AG04449 (cell line): ENCODE measurements around the gene NAB2.

Experiments used
- CTCF ChIA-PET: fragments of 350-600 bp; formaldehyde crosslinking; extraction: SDS; loops from one replicate; lab custom pipeline; 2021; ENCODE audit warnings: antibody characterized with exemption; lab: Yijun Ruan, JAX
- POLR2A ChIA-PET: fragments of 400-600, 350-600 bp; formaldehyde crosslinking; extraction: SDS; loops from one replicate; lab custom pipeline; 2020; ENCODE audit warnings: antibody characterized with exemption, inconsistent platforms; lab: Yijun Ruan, JAX
- DNase-seq: peaks from one replicate; pipeline ENCODE4 v3.0.0-alpha.2; 2010; ENCODE audit warnings: low read depth, low spot score
- H3K4me3 ChIP-seq: 2 replicates; pipeline ENCODE4 v1.5.1; 2011; ENCODE audit warnings: low read depth, mild to moderate bottlenecking, control low read depth, low read length
- CTCF ChIP-seq: IDR thresholded peaks from one replicate; pipeline ENCODE4 v1.5.1; 2011; ENCODE audit warnings: mild to moderate bottlenecking, moderate library complexity, low read length, control low read depth, inconsistent platforms; ENCODE audit not compliant: insufficient read depth; ENCODE audit errors: missing control alignments

NAB2 gene

GRCh38 chr12:57098546-57098945 is 9.6 kb downstream of the NAB2 start:
- H3K4me3 ChIP-seq, result no peak overlapping the region
- ChIA-PET CTCF (interaction anchor here (0.9 to 16.5 kb wide), 5 partner anchors 8 to 29 kb away, joined by 3 to 218 read pairs (median 6); partner anchors contain the start of gene STAT6), POLR2A (interaction anchor here (0.8 to 4.7 kb wide), 6 partner anchors 9 to 29 kb away, joined by 3 to 64 read pairs (median 4); partner anchors contain the start of genes NEMP1 and STAT6)
- TF ChIP-seq CTCF, result no peak
- no peak for DNase-seq

GRCh38 chr12:57099047-57099714 is 10.3 kb downstream of the NAB2 start:
- CTCF ChIA-PET, result interaction anchor here (0.9 to 16.5 kb wide), 4 partner anchors 8 to 30 kb away, joined by 3 to 218 read pairs (median 4); partner anchors contain the start of gene STAT6
- DNase-seq, result no peak
- TF ChIP-seq CTCF, result no peak
- no peak overlapping the region for H3K4me3 ChIP-seq
- POLR2A ChIA-PET, result interaction anchor here (0.8 to 4.7 kb wide), 5 partner anchors 7 to 29 kb away, joined by 3 to 64 read pairs (median 3); partner anchors contain the start of genes NAB2 and STAT6

GRCh38 chr12:57099766-57100165 is 10.9 kb downstream of the NAB2 start:
- POLR2A ChIA-PET, result interaction anchor here (0.8 to 4.7 kb wide), 4 partner anchors 8 to 12 kb away, joined by 3 to 64 read pairs (median 4); partner anchors contain the start of genes NAB2 and STAT6
- CTCF ChIA-PET, result interaction anchor here (1.1 to 16.5 kb wide), 2 partner anchors 7 to 113 kb away, joined by 3 to 218 read pairs; partner anchors contain the start of gene STAT6
- no peak overlapping the region for H3K4me3 ChIP-seq
- DNase-seq, result no peak
- TF ChIP-seq CTCF, result no peak

- no peak for DNase-seq
- CTCF ChIA-PET, result interaction anchor here (1.2 to 16.5 kb wide), 3 partner anchors 5 to 140 kb away, joined by 3 to 218 read pairs (median 218); partner anchors contain the start of genes NAB2 and STAT6
- H3K4me3 ChIP-seq, result no peak overlapping the region
- no peak for TF ChIP-seq CTCF
- POLR2A ChIA-PET, result no interaction called here
Observed at GRCh38 chr12:57101892-57102695, 13.2 kb downstream of the NAB2 start.

GRCh38 chr12:57103856-57104255 is 14.9 kb downstream of the NAB2 start:
- DNase-seq, result no peak
- POLR2A ChIA-PET, result interaction anchor here (1.1 to 2.7 kb wide), 3 partner anchors 10 to 14 kb away, joined by 4 to 12 read pairs (median 8); no protein-coding TSS in a partner anchor
- CTCF ChIA-PET, result interaction anchor here (1.0 to 13.0 kb wide), 4 partner anchors 9 to 34 kb away, joined by 4 to 218 read pairs (median 8); partner anchors contain the start of gene NAB2
- TF ChIP-seq CTCF, result no peak
- no peak overlapping the region for H3K4me3 ChIP-seq
